GDM1 (cell line): ENCODE results near the gene MYOZ2.

Experiments
- DNase-seq: peaks from one replicate; lab custom pipeline; 2025; lab: John Stamatoyannopoulos, UW

MYOZ2 gene

GRCh38 chr4:119135721-119136121 is at the start of gene MYOZ2:
Gene MYOZ2, plus strand, starts transcription at chr4:119135832. Its CDS starts 694 bp downstream, at chr4:119136526.
- no peak for DNase-seq

- no peak for DNase-seq
These were observed 48.5 kb upstream of the MYOZ2 start for GRCh38 chr4:119087121-119087520.

- no peak for DNase-seq
These were observed 48.0 kb upstream of the MYOZ2 start for GRCh38 chr4:119087656-119088055.

GRCh38 chr4:119093042-119093827 is 42.4 kb upstream of the MYOZ2 start:
- DNase-seq = no peak

- DNase-seq = no peak
These were observed 38.2 kb upstream of the MYOZ2 start for GRCh38 chr4:119097282-119097900.

GRCh38 chr4:119098306-119098705 is 37.3 kb upstream of the MYOZ2 start:
- no peak for DNase-seq

GRCh38 chr4:119099227-119099810 is 36.3 kb upstream of the MYOZ2 start:
- no peak for DNase-seq

GRCh38 chr4:119100655-119101054 is 35.0 kb upstream of the MYOZ2 start:
- no peak for DNase-seq

GRCh38 chr4:119103263-119103662 is 32.4 kb upstream of the MYOZ2 start:
- DNase-seq = peak; percentile 1

GRCh38 chr4:119104644-119105273 is 30.9 kb upstream of the MYOZ2 start:
- no peak for DNase-seq

GRCh38 chr4:119105605-119106004 is 30.0 kb upstream of the MYOZ2 start:
- DNase-seq = no peak

- DNase-seq = no peak
These were observed 29.3 kb upstream of the MYOZ2 start for GRCh38 chr4:119106036-119107000.

- DNase-seq = no peak
These were observed 25.5 kb upstream of the MYOZ2 start for GRCh38 chr4:119110121-119110520.

GRCh38 chr4:119111296-119111695 is 24.3 kb upstream of the MYOZ2 start:
- no peak for DNase-seq

GRCh38 chr4:119113033-119113655 is 22.5 kb upstream of the MYOZ2 start:
- peak; percentile 20 for DNase-seq

GRCh38 chr4:119116021-119116420 is 19.6 kb upstream of the MYOZ2 start:
- no peak for DNase-seq

GRCh38 chr4:119116925-119117900 is 18.4 kb upstream of the MYOZ2 start:
- no peak for DNase-seq

- DNase-seq = peak; percentile 28
These were observed 17.2 kb upstream of the MYOZ2 start for GRCh38 chr4:119118397-119118796.

GRCh38 chr4:119124352-119124751 is 11.3 kb upstream of the MYOZ2 start:
- DNase-seq = peak; percentile 33

GRCh38 chr4:119125931-119126330 is 9.7 kb upstream of the MYOZ2 start:
- DNase-seq = no peak
